Muscle layer of colon (tissue), 2 donors: ENCODE measurements around the gene C2CD4B.

Source experiments
- H3K27ac ChIP-seq: one replicate; pipeline ENCODE4 v1.7.0; 2013; ENCODE audit warnings: low read depth, mild to moderate bottlenecking, low read length, moderate library complexity
- H3K27me3 ChIP-seq, 2 donors: one replicate each; pipeline ENCODE4 v1.7.0; 2013; ENCODE audit warnings: low read length in 2 of 2, mild to moderate bottlenecking in 2 of 2; ENCODE audit not compliant: insufficient read depth in 2 of 2, control insufficient read depth in 1 of 2
- H3K36me3 ChIP-seq: one replicate; pipeline ENCODE4 v1.7.0; 2013; ENCODE audit warnings: mild to moderate bottlenecking, low read length; ENCODE audit not compliant: insufficient read depth
- H3K4me1 ChIP-seq: one replicate; pipeline ENCODE4 v1.7.0; 2013; ENCODE audit warnings: mild to moderate bottlenecking, low read length; ENCODE audit not compliant: insufficient read depth
- H3K4me3 ChIP-seq, 2 donors: one replicate each; pipeline ENCODE4 v1.7.0; 2013; ENCODE audit warnings: low read length in 2 of 2, low read depth in 1 of 2, mild to moderate bottlenecking in 1 of 2, moderate library complexity in 1 of 2
- H3K9ac ChIP-seq: one replicate; pipeline ENCODE4 v1.7.0; 2013; ENCODE audit warnings: low read length
- H3K9me3 ChIP-seq: one replicate; pipeline ENCODE4 v1.7.0; 2013; ENCODE audit warnings: mild to moderate bottlenecking, low read length
- donor health status: abdominal sarcoma.
- donor health status: Adenocarcinoma of cecum.

C2CD4B gene, protein sequence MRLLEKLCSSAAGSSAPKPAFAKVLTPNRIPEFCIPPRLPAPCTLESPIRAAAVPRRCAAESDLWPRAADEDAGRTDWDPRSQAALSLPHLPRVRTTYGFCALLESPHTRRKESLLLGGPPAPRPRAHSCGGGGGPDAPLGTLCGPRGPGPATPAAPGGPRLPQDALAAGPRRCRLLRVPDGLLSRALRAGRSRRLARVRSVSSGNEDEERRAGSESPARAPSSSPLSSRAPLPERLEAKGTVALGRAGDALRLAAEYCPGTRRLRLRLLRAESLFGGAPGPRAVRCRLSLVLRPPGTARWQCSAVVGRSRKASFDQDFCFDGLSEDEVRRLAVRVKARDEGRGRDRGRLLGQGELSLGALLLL

DNA sequence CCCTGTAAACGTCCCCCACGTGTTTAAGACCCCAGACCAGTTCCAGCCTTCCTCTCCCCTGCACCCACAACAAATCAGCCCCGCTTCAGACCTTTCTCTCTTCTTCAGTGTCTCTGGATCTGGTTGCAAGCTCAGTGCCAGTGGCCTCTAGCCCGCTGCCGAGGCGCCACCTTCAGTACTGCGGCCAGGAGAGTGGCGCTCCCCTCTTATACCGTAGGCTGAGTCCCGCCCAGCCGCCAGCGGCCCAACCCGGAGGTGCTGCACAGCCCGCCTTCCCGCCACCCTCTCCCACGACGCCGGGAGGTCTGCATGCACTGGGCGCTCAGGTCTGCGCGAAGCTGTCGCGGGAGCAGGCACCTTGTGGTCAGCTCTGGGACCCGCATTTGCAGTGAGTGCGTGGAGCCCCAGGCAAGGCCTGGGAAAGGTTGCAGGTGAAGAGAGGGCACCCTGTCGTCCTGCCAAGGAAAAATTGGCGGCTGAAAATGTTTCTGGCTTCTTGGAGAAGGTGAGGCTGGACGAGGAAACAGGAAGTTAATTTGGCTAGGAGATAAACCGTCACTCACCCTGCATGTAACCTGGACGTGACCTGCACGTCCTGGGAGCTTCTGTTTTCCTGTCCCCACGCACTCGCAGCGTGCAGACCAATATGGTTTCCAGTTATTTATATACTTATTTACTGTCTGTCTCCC lies at the start of gene C2CD4B:
C2CD4B (minus strand) TSS at position 182 of the 689 bp plus-strand sequence. CDS start 301 bp downstream, outside the sequence.
- H3K27me3 ChIP-seq, result peaks cover 25 to 36% of the 10 kb centered on the region in 2 donors
- H3K9ac ChIP-seq, result no peak within 1 kb of the TSS
- H3K4me3 ChIP-seq, result no peak within 1 kb of the TSS
- no peaks in the 10 kb centered on the region for H3K4me1 ChIP-seq
- H3K9me3 ChIP-seq, result no peaks in the 10 kb centered on the region
- no peaks in the 10 kb centered on the region for H3K36me3 ChIP-seq
- no peak within 1 kb of the TSS for H3K27ac ChIP-seq

DNA sequence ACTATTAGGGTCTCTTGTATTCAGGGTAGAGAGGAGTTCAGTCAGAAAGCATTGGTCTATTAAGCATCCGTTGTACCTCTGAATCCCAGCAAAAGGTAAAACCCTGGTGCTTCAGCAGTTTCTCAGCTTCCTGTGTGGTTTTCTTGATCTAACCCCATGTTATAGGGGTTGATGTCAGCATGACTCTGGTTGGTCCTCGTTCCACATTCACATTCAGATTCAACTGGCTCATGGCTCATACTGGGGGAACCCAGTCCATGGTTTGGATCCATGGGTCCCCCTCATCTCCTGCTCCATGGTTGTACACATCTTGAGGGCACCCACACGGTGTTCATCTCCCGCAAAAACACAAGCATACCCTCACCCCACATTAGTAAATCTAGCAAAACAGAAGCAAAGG lies 47.7 kb upstream of the C2CD4B start:
- Histone ChIP-seq H3K36me3 (no peaks in the 10 kb centered on the region), H3K4me1 (no peaks in the 10 kb centered on the region), H3K4me3 (no peak overlapping the region), H3K27ac (no peak overlapping the region), H3K9me3 (peaks cover 7% of the 10 kb centered on the region), H3K9ac (no peak overlapping the region), H3K27me3 (no peaks in the 10 kb centered on the region)

DNA sequence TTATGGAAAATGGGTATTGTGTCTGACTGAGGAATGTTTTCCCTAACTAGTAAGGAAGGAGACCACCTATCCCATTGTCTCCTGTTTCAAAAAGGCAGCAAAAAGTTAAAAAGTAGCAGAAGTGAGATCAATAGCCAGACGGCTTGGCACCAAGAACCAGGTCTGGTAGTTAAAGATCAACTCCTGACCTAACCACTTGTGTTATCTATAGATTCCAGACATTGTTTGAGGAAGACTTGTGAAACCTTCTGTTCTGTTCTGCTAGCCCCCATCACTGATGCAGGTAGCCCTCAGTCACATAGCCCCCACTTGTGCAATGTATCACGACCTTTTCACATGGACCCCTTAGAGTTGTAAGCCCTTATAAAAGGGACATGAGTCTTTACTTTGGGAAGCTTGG lies 46.3 kb upstream of the C2CD4B start:
- no peaks in the 10 kb centered on the region for H3K36me3 ChIP-seq
- no peaks in the 10 kb centered on the region for H3K27me3 ChIP-seq
- H3K9me3 ChIP-seq, result no peaks in the 10 kb centered on the region
- no peak overlapping the region for H3K9ac ChIP-seq
- no peaks in the 10 kb centered on the region for H3K4me1 ChIP-seq
- H3K4me3 ChIP-seq, result no peak overlapping the region
- H3K27ac ChIP-seq, result no peak overlapping the region

DNA sequence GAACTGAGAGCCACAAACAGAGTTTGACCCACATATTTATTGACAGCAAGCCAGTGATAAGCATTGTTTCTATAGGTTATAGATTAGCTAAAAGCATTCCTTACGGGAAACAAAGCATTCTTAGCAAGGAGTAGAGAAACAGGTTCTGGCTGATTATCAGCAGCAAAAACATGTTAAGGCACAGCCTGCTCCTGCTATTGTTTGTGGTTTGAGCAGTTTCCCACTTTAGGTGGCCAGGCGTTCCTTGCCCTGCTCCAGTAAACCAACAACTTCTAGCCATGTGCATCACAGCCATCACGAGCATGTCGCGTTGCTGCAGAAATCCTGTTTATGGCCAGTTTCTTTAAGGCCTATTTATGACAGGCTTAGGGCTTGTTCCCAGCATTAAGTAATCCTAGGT lies 44.7 kb upstream of the C2CD4B start:
- Histone ChIP-seq H3K4me3 (no peak overlapping the region), H3K4me1 (no peaks in the 10 kb centered on the region), H3K27me3 (no peaks in the 10 kb centered on the region), H3K36me3 (no peaks in the 10 kb centered on the region), H3K27ac (no peak overlapping the region), H3K9me3 (no peaks in the 10 kb centered on the region), H3K9ac (no peak overlapping the region)

DNA sequence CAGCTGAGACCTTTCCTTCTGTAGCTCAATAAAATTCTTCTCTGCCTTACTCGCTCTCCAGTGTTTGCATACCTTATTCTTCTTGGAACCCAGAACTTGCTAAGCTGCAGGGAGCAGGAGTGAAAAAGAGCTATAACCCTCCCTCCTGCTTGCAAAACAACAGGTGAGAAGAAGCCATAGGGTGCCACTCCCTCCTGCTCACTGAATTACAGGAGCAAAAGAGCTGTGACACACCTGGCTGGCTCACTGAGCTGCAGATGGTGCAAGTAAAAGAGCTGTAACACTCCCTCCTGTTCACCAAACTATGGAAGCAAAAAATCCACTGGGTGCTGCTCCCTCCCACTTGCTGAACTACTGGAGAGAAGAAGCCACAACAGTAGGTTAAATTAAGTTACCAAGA lies 44.2 kb upstream of the C2CD4B start:
- H3K4me3 ChIP-seq, result no peak overlapping the region
- H3K27me3 ChIP-seq, result no peaks in the 10 kb centered on the region
- H3K36me3 ChIP-seq, result no peaks in the 10 kb centered on the region
- no peaks in the 10 kb centered on the region for H3K9me3 ChIP-seq
- no peak overlapping the region for H3K27ac ChIP-seq
- no peak overlapping the region for H3K9ac ChIP-seq
- H3K4me1 ChIP-seq, result no peaks in the 10 kb centered on the region

DNA sequence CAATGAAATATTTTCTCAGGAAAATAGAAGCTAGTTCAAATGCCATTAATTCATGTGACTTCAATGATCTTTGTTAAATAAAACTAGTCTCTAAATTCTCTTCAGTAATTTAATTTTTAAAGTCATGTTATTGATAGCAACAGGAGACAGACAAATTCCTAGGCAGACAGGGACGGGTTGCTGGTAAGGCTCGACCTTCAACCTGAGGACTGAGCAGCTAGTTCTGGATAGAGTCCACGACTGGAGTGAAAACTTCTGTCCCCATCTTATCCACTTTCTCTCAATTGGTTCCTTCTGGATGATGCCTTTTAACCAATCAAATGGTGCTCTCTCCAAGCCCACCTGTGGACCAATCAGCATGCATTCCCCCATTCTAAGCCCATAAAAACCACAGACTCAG lies 43.8 kb upstream of the C2CD4B start:
- H3K9ac ChIP-seq, result no peak overlapping the region
- H3K4me3 ChIP-seq, result no peak overlapping the region
- H3K36me3 ChIP-seq, result no peaks in the 10 kb centered on the region
- H3K4me1 ChIP-seq, result no peaks in the 10 kb centered on the region
- H3K27me3 ChIP-seq, result no peaks in the 10 kb centered on the region
- H3K9me3 ChIP-seq, result no peaks in the 10 kb centered on the region
- H3K27ac ChIP-seq, result no peak overlapping the region

DNA sequence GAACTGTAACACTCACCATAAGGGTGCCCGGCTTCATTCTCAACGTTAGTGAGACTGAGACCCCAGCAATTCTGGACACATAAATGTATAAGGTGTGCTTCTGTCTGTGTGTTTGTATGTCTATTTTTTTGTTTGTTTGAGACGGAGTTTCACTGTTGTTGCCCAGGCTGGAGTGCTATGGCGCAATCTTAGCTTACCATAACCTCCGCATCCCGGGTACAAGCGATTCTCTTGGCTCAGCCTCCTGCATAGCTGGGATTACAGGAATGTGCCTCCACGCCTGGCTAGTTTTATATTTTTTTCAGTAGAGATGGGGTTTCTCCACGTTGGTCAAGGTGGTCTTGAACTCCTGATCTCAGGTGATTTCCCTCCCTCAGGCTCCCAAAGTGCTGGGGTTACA lies 43.3 kb upstream of the C2CD4B start:
- Histone ChIP-seq H3K9me3 (no peaks in the 10 kb centered on the region), H3K4me1 (no peaks in the 10 kb centered on the region), H3K27ac (no peak overlapping the region), H3K36me3 (no peaks in the 10 kb centered on the region), H3K9ac (no peak overlapping the region), H3K4me3 (no peak overlapping the region), H3K27me3 (no peaks in the 10 kb centered on the region)

DNA sequence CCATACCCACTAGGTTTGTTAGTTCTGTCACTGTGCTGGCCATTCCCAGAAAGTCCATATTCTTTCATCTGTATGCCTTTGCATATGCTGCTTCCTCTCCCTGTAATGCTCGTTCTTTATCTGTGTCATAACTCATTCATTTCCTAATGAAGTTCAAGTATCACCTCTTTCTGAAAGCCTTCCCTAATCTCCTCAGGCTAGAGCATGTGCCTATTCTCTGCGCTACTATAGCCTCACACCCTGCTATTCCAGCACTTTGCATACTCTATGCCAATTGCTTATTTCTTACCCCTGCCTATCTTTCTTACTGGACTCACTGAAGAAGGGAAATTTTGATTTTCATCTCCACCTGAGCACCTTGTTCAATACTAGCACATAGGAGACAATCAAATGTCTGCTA lies 25.6 kb upstream of the C2CD4B start:
- Histone ChIP-seq H3K27me3 (no peaks in the 10 kb centered on the region), H3K36me3 (no peaks in the 10 kb centered on the region), H3K27ac (no peak overlapping the region), H3K4me1 (no peaks in the 10 kb centered on the region), H3K9ac (no peak overlapping the region), H3K9me3 (no peaks in the 10 kb centered on the region), H3K4me3 (no peak overlapping the region)

DNA sequence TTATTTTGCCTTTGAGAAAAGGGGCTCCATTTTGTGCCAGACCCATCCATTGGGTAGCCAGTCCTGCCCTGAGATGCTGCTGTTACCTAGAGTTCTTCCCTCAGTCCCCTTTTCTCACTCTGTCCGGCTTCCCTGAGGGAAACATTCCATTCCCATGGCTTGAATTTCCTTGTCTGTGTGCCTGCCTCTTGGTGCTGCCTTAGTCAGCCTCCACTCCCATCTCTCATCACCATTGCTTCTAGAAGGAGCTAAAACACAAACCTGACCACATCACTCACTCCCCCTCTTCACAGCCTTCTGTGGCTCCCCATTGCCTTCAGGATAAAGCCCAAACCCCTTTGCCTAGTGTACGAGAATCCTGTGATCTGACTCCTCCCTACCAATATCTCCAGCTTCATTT lies 25.2 kb upstream of the C2CD4B start:
- Histone ChIP-seq H3K27ac (no peak overlapping the region), H3K4me1 (no peaks in the 10 kb centered on the region), H3K9me3 (no peaks in the 10 kb centered on the region), H3K27me3 (no peaks in the 10 kb centered on the region), H3K4me3 (no peak overlapping the region), H3K9ac (no peak overlapping the region), H3K36me3 (no peaks in the 10 kb centered on the region)

DNA sequence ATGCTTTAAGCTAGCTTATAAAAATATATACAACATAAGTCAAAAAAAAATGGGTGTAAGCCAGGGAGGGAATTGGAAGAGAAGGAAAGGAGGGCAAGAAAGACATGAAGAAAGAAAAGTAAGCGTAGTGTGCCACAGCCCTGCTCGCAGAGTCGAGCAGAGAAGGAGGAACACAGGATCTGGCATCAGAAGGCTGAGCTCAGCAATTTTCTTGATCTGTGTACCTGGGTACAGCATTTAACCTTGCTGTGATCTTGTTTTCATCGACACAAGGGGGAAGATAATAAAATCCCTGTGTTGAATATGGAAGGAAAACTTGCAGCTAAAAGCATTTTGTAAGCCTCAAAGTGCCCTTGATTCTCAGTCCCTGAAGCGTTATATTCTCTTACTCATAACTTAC lies 23.7 kb upstream of the C2CD4B start:
- H3K27ac ChIP-seq, result no peak overlapping the region
- no peaks in the 10 kb centered on the region for H3K36me3 ChIP-seq
- no peak overlapping the region for H3K4me3 ChIP-seq
- H3K9me3 ChIP-seq, result no peaks in the 10 kb centered on the region
- H3K27me3 ChIP-seq, result no peaks in the 10 kb centered on the region
- no peak overlapping the region for H3K9ac ChIP-seq
- H3K4me1 ChIP-seq, result no peaks in the 10 kb centered on the region

DNA sequence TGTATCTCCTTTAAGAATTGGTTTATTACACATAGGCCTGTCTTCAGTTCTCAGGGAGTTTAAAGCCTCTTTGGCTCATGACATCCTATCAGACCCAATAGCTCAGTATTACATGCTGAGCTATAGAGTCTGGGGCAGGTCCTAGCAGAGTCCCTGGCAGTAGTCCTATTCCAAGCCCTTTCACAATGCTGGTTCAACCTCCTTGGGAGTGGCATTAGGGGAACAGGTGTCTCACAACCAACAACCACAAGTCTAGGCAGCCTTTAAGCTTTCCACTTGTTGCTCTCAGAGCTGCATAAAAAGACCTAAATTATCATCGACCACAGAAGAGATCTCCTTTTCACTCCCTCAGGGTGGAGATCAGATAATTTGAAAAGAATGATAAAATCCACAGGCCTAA lies 22.8 kb upstream of the C2CD4B start:
- Histone ChIP-seq H3K4me3 (no peak overlapping the region), H3K4me1 (no peaks in the 10 kb centered on the region), H3K36me3 (no peaks in the 10 kb centered on the region), H3K9me3 (no peaks in the 10 kb centered on the region), H3K27ac (no peak overlapping the region), H3K27me3 (no peaks in the 10 kb centered on the region), H3K9ac (no peak overlapping the region)

DNA sequence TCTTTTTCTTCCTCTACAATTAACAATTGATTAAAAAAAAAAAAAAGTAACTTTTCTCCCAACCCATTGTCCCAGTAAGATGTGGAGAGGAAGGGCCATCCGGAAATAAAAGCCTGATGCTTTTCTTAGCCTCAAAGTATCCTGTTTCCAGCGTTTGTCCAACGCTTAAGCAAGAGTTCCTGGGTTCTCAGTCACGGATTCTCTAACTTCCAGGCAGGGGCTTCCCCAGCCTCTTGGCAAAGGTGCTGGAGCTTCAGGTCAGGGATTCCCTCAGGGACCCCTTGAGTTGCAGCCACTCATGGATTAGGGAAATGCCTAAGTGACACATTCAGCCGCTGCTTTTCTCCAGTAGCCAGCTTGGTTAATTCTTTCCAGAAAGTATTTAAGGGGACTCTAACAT lies 22.3 kb upstream of the C2CD4B start:
- Histone ChIP-seq H3K9ac (no peak overlapping the region), H3K4me1 (no peaks in the 10 kb centered on the region), H3K4me3 (no peak overlapping the region), H3K9me3 (no peaks in the 10 kb centered on the region), H3K36me3 (no peaks in the 10 kb centered on the region), H3K27ac (no peak overlapping the region), H3K27me3 (no peaks in the 10 kb centered on the region)
